Uterus (tissue), 4 donors: ENCODE results near the gene SYNGAP1. TPM values are rescaled to one million over a fixed set of nuclear protein-coding genes. Genes with fewer than 3 reads are reported as not detected.
A peak's percentile ranks its signal among the peaks of the same experiment; 100 is the strongest.

ENCODE experiments used
- DNase-seq, 2 donors: peaks; one replicate each; pipeline ENCODE4 v3.0.0-alpha.2; 2019 to 2020
- H3K27ac ChIP-seq, 2 donors: fragments of 200-600 bp; sonication (generic); 1 replicate in 1 of 2; 2 replicates in 1 of 2; pipeline ENCODE4 v1.5.1; 2016 to 2018
- H3K27me3 ChIP-seq, 2 donors: fragments of 200-600 bp; sonication (generic); one replicate each; pipeline ENCODE4 v1.5.1; 2018 to 2019; ENCODE audit warnings: control low read depth in 1 of 2
- H3K36me3 ChIP-seq, 2 donors: fragments of 200-600 bp; sonication (generic); one replicate each; pipeline ENCODE4 v1.5.1; 2019; ENCODE audit warnings: control low read depth in 1 of 2
- H3K4me1 ChIP-seq, 2 donors: fragments of 200-600 bp; sonication (generic); one replicate each; pipeline ENCODE4 v1.5.1; 2018 to 2019; ENCODE audit warnings: control low read depth in 1 of 2
- H3K4me3 ChIP-seq, 2 donors: fragments of 200-600 bp; sonication (generic); 1 replicate in 1 of 2; 2 replicates in 1 of 2; pipeline ENCODE4 v1.5.1; 2018 to 2019; ENCODE audit warnings: mild to moderate bottlenecking in 1 of 2
- H3K9me3 ChIP-seq, 2 donors: fragments of 200-600 bp; sonication (generic); one replicate each; pipeline ENCODE4 v1.5.1; 2019; ENCODE audit warnings: control low read depth in 1 of 2
- POLR2A ChIP-seq, 2 donors: fragments of 450-650 bp; IDR thresholded peaks; one replicate each; pipeline ENCODE4 v1.6.1; 2016; ENCODE audit warnings: antibody characterized with exemption in 2 of 2, mild to moderate bottlenecking in 1 of 2, moderate library complexity in 1 of 2
- intact Hi-C: fragments of 100-400 bp; cut with DNase I; formaldehyde crosslinking; loops from one replicate; pipeline ENCODE4 v1.15.1; 2023; ENCODE audit warnings: low total_unique reads
- total RNA-seq, 4 donors: library from RNA; depleted of rRNA in 3 of 4; stranded (reverse); fragments of >200 nt in 3 of 4; gene quantifications; one replicate each; pipeline versions ENCODE4 v1.1.0 to v1.2.4, GENCODE V29; 2014 to 2023
- TF ChIP-seq, protein P1 (sequence below), 4 experiments: fragments of 200-600 bp in 2 of 4; fragments of 450-650 bp in 2 of 4; sonication (generic) in 2 of 4; IDR thresholded peaks; one replicate each; pipeline ENCODE4 v1.5.1; 2016 to 2019; ENCODE audit warnings: antibody characterized with exemption in 4 of 4, mild to moderate bottlenecking in 2 of 4, moderate library complexity in 1 of 4
- donor health status: DM: yes; HTN: yes; CAD: no.

SYNGAP1 gene
- total RNA-seq, 4 donors from 2014 or later = 11.5 to 67.6 (median 14.4) TPM

DNA sequence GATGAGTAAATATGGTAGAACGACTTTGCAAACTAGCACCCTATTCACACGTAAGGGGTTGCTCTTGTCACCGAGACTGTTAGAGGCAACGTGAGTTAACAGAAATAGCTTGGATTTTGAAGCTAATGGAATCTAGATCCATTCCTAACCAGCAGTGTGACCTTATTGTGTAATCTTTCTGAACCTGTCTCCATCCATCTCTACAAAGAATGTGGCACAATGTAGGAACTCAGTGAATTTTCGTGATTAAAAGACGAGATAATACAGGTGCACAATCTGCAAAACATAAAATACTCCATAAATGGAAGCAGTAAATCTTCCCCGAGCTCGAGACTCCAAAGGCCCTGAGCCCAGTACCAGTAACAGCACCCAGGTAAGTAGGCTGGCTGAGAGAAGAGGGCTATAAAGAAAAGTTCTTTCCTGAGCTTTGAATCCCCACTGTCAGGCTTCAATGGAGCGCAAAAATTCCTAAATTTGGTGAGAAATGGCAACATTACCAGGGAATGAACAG, 29.0 kb upstream of the SYNGAP1 start:
- H3K27me3 ChIP-seq = no peaks in the 10 kb centered on the region
- H3K4me1 ChIP-seq = peaks cover 0 to 6% of the 10 kb centered on the region in 2 donors
- H3K9me3 ChIP-seq = no peaks in the 10 kb centered on the region
- TF ChIP-seq POLR2A (IDR thresholded peaks at IDR 0.05) = no peak
- TF ChIP-seq, protein P1, sequence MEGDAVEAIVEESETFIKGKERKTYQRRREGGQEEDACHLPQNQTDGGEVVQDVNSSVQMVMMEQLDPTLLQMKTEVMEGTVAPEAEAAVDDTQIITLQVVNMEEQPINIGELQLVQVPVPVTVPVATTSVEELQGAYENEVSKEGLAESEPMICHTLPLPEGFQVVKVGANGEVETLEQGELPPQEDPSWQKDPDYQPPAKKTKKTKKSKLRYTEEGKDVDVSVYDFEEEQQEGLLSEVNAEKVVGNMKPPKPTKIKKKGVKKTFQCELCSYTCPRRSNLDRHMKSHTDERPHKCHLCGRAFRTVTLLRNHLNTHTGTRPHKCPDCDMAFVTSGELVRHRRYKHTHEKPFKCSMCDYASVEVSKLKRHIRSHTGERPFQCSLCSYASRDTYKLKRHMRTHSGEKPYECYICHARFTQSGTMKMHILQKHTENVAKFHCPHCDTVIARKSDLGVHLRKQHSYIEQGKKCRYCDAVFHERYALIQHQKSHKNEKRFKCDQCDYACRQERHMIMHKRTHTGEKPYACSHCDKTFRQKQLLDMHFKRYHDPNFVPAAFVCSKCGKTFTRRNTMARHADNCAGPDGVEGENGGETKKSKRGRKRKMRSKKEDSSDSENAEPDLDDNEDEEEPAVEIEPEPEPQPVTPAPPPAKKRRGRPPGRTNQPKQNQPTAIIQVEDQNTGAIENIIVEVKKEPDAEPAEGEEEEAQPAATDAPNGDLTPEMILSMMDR (IDR thresholded peaks at IDR 0.05) = no peak
- intact Hi-C loops = no loop called here
- peak overlapping the region in 1 of 2 donors; percentile 21 for H3K4me3 ChIP-seq
- no peaks in the 10 kb centered on the region for H3K36me3 ChIP-seq
- DNase-seq = no peak
- H3K27ac ChIP-seq = peak overlapping the region; percentile 93 to 98

DNA sequence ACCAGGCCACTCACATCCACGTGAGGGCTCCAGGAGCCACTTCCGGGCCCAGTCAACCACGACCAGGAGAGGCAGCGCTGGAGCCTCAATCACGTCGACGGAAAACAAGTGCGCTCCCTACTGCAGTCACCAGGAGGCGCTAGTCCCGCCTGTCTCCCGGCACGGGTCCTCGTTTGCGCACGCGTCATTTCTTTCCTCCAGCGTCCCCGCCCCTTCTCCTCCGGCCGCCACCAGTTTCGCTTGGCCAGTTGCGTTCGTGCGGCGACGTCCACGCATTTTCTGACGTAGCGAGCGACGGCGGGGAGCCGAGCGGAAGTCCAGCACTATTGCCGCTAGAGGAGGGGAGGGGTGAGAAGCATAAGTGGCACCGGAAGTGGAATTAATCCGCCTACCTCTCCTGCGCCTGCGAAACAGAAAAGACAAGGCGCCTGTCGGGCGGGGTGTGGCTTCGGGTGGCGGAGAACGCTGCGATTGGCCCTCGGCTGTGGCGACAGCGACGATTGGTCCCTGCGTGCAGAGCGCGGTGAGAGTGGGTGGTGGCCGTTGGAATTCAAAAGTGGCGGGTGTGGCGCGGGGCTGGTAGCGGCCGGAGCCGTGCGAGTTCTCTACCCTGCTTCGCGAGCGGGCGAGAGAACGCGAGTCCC, 28.5 kb upstream of the SYNGAP1 start, which contains the start of gene KIFC1:
TSS of gene KIFC1 (plus strand) at position 546 of the 644 bp plus-strand sequence. CDS start 163 bp downstream, outside the sequence.
- Histone ChIP-seq H3K4me1 (peaks cover 0 to 6% of the 10 kb centered on the region in 2 donors), H3K27me3 (no peaks in the 10 kb centered on the region), H3K4me3 (peak within 1 kb of the TSS; percentile 31 to 53), H3K27ac (peak within 1 kb of the TSS; percentile 93 to 98), H3K36me3 (no peaks in the 10 kb centered on the region), H3K9me3 (no peaks in the 10 kb centered on the region)
- intact Hi-C loops = no loop called here
- DNase-seq = peak; percentile 99
- peak; percentile 19 to 49 for TF ChIP-seq POLR2A (IDR thresholded peaks at IDR 0.05)
- TF ChIP-seq, protein P1 (IDR thresholded peaks at IDR 0.05) = peak; percentile 89 to 99 (median 98)

DNA sequence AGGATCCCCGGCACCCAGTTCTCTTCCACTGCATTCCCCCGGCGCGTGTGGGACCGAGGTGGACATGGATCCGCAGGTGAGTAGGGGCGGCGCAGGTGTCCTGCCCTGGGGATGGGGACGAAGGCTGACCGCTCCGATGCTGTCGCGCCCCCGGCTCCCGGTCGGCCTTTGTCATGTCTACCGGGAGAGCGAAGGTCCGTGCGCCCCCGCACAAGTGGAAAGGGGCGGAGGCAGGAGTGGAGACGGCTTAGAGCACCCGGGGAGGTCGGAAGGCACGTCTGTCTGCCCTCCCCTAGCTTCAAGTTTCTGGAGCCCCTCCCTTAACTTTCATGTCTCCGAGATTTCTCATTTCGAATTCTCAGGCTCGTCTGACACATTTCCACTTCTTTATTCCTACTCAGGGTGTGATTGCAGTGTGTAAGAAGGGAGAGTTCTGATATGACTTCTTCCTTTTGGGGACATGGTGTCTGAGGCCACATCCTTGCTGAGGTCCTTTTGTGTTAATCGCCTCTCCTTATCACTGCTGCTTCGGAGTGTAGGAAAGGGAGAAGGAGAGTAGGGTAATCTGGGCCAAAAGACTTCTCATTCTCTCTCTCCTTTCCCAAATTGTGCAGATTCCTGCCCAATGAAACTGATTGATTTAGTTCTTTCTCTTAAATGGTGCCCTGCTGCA, 27.8 kb upstream of the SYNGAP1 start:
- Histone ChIP-seq H3K27ac (peak overlapping the region; percentile 93 to 98), H3K4me3 (peak overlapping the region; percentile 31 to 53)

DNA sequence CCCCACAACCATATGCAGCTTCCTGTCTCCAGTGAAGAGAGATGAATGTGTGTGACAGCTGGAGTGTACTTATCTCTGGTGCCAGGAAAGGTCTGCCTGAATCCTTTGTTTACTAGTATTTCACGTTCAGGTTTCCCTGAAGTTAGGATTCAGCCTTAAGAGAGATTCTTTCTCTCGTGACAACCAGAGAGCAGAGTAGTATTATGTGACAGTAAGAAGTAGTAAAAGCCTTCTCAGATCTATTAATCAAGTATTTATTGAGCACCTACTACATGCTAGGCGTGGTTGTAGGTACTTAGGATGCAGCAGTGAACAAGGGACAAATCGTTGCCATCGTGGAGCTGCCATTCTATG, 27.3 kb upstream of the SYNGAP1 start:
- Histone ChIP-seq H3K36me3 (no peaks in the 10 kb centered on the region), H3K27me3 (no peaks in the 10 kb centered on the region), H3K4me3 (no peak overlapping the region), H3K9me3 (no peaks in the 10 kb centered on the region), H3K27ac (no peak overlapping the region), H3K4me1 (peaks cover 0 to 6% of the 10 kb centered on the region in 2 donors)
- no peak for DNase-seq
- TF ChIP-seq, protein P1 (IDR thresholded peaks at IDR 0.05) = no peak
- TF ChIP-seq POLR2A (IDR thresholded peaks at IDR 0.05) = no peak
- intact Hi-C loops = no loop called here

More for the DNA sequence above, 27.8 kb upstream of the SYNGAP1 start:
- H3K27me3 ChIP-seq = no peaks in the 10 kb centered on the region
- TF ChIP-seq, protein P1 (IDR thresholded peaks at IDR 0.05) = no peak
- TF ChIP-seq POLR2A (IDR thresholded peaks at IDR 0.05) = no peak
- H3K36me3 ChIP-seq = no peaks in the 10 kb centered on the region
- intact Hi-C loops = no loop called here
- no peak for DNase-seq
- no peaks in the 10 kb centered on the region for H3K9me3 ChIP-seq
- peaks cover 0 to 6% of the 10 kb centered on the region in 2 donors for H3K4me1 ChIP-seq

DNA sequence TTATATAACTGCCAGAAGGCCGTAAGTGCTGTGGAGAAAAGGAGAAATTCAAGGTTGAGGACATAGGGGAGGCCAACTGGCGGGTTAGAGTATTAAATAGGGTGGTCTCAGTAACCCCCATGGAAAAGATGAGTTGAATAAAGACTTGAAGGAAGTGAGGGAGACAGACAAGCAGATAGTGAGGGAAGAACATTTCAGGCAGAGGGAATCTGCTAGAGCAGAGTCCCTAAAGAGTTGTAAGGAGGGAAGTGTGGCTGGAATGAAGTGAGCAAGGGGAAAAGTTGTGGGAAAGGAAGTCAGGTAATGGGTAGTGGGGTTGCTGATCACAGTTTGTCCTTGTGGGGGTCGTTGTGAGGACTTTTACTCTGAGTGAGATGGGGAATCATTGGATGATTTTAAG, 26.9 kb upstream of the SYNGAP1 start:
- H3K4me1 ChIP-seq = peaks cover 0 to 6% of the 10 kb centered on the region in 2 donors
- intact Hi-C loops = no loop called here

More for the DNA sequence above, 26.9 kb upstream of the SYNGAP1 start:
- Histone ChIP-seq H3K27ac (no peak overlapping the region), H3K4me3 (no peak overlapping the region), H3K36me3 (no peaks in the 10 kb centered on the region), H3K9me3 (no peaks in the 10 kb centered on the region), H3K27me3 (no peaks in the 10 kb centered on the region)
- DNase-seq = no peak
- TF ChIP-seq, protein P1 (IDR thresholded peaks at IDR 0.05) = no peak
- TF ChIP-seq POLR2A (IDR thresholded peaks at IDR 0.05) = no peak
